H1 (cell line): ENCODE results near the gene TSPEAR. TPM values are rescaled to one million over a fixed set of nuclear protein-coding genes. Genes with fewer than 3 reads are reported as not detected.
"Not testable (repeated sequence)": the region's sequence is repeated elsewhere in the genome, so short reads cannot be mapped to it uniquely, and the experiment has no call there.

Source experiments
- CTCF ChIA-PET: fragments of 300-600 bp; sonication (Branson Sonifier 250); formaldehyde crosslinking; loops from one replicate; lab custom pipeline; 2021; ENCODE audit not compliant: partially characterized antibody; lab: Charles Lee
- POLR2A ChIA-PET: fragments of 300-600 bp; sonication (Branson Sonifier 250); formaldehyde crosslinking; loops from one replicate; lab custom pipeline; 2021; ENCODE audit warnings: inconsistent platforms; ENCODE audit not compliant: partially characterized antibody; lab: Charles Lee
- DNase-seq, 2 experiments: peaks; one replicate each; pipeline versions ENCODE4 v3.0.0 to v3.0.0-alpha.2; 2010 to 2022; ENCODE audit warnings: low spot score in 2 of 2, low read depth in 1 of 2, mixed read lengths in 1 of 2
- FAIRE-seq: peaks from 2 replicates; lab custom pipeline; 2011; peaks lifted over from hg19 to GRCh38; lab: Jason Lieb, UNC
- H2AFZ ChIP-seq: 2 replicates; pipeline ENCODE4 v1.8.1; 2012; ENCODE audit warnings: low read length, inconsistent platforms
- H2AK5ac ChIP-seq: 2 replicates; pipeline ENCODE4 v1.6.1; 2013; ENCODE audit warnings: low read depth, low read length
- H2BK120ac ChIP-seq: replicated peaks from 2 replicates; pipeline ENCODE3; 2013; ENCODE audit warnings: low read depth, low read length, inconsistent platforms
- H2BK12ac ChIP-seq: 2 replicates; pipeline ENCODE4 v1.6.1; 2013; ENCODE audit warnings: low read depth, low read length
- H2BK15ac ChIP-seq: 2 replicates; pipeline ENCODE4 v1.6.1; 2013; ENCODE audit warnings: low read length
- H2BK20ac ChIP-seq: 2 replicates; pipeline ENCODE4 v1.6.1; 2013; ENCODE audit warnings: low read length
- H2BK5ac ChIP-seq: 2 replicates; pipeline ENCODE4 v1.6.1; 2013; ENCODE audit warnings: low read depth, low read length
- H3K14ac ChIP-seq: 2 replicates; pipeline ENCODE4 v1.6.1; 2013; ENCODE audit warnings: inconsistent platforms; ENCODE audit not compliant: insufficient read length
- H3K18ac ChIP-seq: 2 replicates; pipeline ENCODE4 v1.6.1; 2013; ENCODE audit warnings: low read length; ENCODE audit errors: extremely low read depth
- H3K23ac ChIP-seq: 2 replicates; pipeline ENCODE4 v1.6.1; 2013; ENCODE audit warnings: inconsistent platforms; ENCODE audit not compliant: insufficient read length
- H3K23me2 ChIP-seq: 2 replicates; pipeline ENCODE4 v1.6.1; 2013; ENCODE audit warnings: low read depth, low read length
- H3K27ac ChIP-seq: 2 replicates; pipeline ENCODE4 v1.6.1; 2011; ENCODE audit warnings: low read depth, low read length, inconsistent platforms
- H3K27me3 ChIP-seq, 4 experiments: replicated peaks in 1 of 4; 1 replicate in 1 of 4; 2 replicates in 3 of 4; pipeline versions ENCODE4 v1.6.1 to v1.8.1; 2011 to 2013; ENCODE audit warnings: low read length in 3 of 4, mild to moderate bottlenecking in 3 of 4, inconsistent platforms in 2 of 4, mixed read lengths in 2 of 4, moderate library complexity in 1 of 4; ENCODE audit not compliant: control insufficient read depth in 3 of 4, insufficient read depth in 3 of 4; ENCODE audit errors: extremely low read depth in 1 of 4
- H3K36me3 ChIP-seq, 4 experiments: 2 replicates each; pipeline versions ENCODE4 v1.6.1 to v1.8.1; 2011 to 2013; ENCODE audit warnings: mild to moderate bottlenecking in 4 of 4, low read length in 3 of 4, moderate library complexity in 2 of 4, control low read depth in 1 of 4, inconsistent platforms in 1 of 4; ENCODE audit not compliant: insufficient read depth in 4 of 4, control insufficient read depth in 2 of 4
- H3K4ac ChIP-seq: replicated peaks from 2 replicates; pipeline ENCODE3; 2013; ENCODE audit warnings: low read length, low read depth, mixed read lengths, inconsistent platforms; ENCODE audit not compliant: insufficient read length
- H3K4me1 ChIP-seq, 4 experiments: replicated peaks in 1 of 4; 1 replicate in 1 of 4; 2 replicates in 3 of 4; pipeline versions ENCODE4 v1.6.1 to v1.8.1; 2011 to 2013; ENCODE audit warnings: low read length in 3 of 4, inconsistent platforms in 2 of 4, mixed read lengths in 1 of 4; ENCODE audit not compliant: insufficient read depth in 4 of 4, control insufficient read depth in 3 of 4
- H3K4me2 ChIP-seq, 2 experiments: 2 replicates each; pipeline versions ENCODE4 v1.6.1 to v1.8.1; 2011 to 2013; ENCODE audit warnings: low read depth in 2 of 2, low read length in 2 of 2, control low read depth in 1 of 2, inconsistent platforms in 1 of 2, mild to moderate bottlenecking in 1 of 2; ENCODE audit not compliant: insufficient read depth in 1 of 2
- H3K4me3 ChIP-seq, 4 experiments: fragments of 200-600, 300-600 bp in 1 of 4; sonication (generic), shearing (Covaris generic), sonication (Bioruptor Twin) in 1 of 4; 2 replicates each; pipeline versions ENCODE4 v1.5.1 to v1.8.1; 2011 to 2016; ENCODE audit warnings: low read length in 4 of 4, low read depth in 3 of 4, control low read depth in 2 of 4, inconsistent platforms in 2 of 4, mild to moderate bottlenecking in 2 of 4, mixed read lengths in 1 of 4, moderate library complexity in 1 of 4; ENCODE audit not compliant: insufficient read depth in 2 of 4; ENCODE audit errors: extremely low read depth in 1 of 4
- H3K56ac ChIP-seq: replicated peaks from 2 replicates; pipeline ENCODE3; 2013; ENCODE audit warnings: low read depth, mild to moderate bottlenecking, mixed read lengths, low read length, inconsistent platforms; ENCODE audit not compliant: insufficient read length
- H3K79me1 ChIP-seq: 2 replicates; pipeline ENCODE4 v1.6.1; 2013; ENCODE audit warnings: low read depth, low read length, control low read depth
- H3K79me2 ChIP-seq, 2 experiments: 2 replicates each; pipeline versions ENCODE4 v1.6.1 to v1.8.1; 2012 to 2013; ENCODE audit warnings: low read length in 2 of 2, mild to moderate bottlenecking in 2 of 2, inconsistent platforms in 1 of 2; ENCODE audit not compliant: insufficient read depth in 2 of 2, control insufficient read depth in 1 of 2
- H3K9ac ChIP-seq, 4 experiments: replicated peaks in 1 of 4; 1 replicate in 1 of 4; 2 replicates in 3 of 4; pipeline versions ENCODE4 v1.6.1 to v1.8.1; 2011 to 2013; ENCODE audit warnings: low read depth in 3 of 4, low read length in 3 of 4, control low read depth in 2 of 4, mild to moderate bottlenecking in 2 of 4, moderate library complexity in 2 of 4, inconsistent platforms in 1 of 4; ENCODE audit errors: extremely low read depth in 1 of 4
- H3K9me3 ChIP-seq, 2 experiments: 2 replicates each; pipeline versions ENCODE4 v1.6.1 to v1.8.1; 2012 to 2013; ENCODE audit warnings: mild to moderate bottlenecking in 2 of 2, moderate library complexity in 2 of 2, control low read depth in 1 of 2, inconsistent platforms in 1 of 2, low read depth in 1 of 2, low read length in 1 of 2, mixed read lengths in 1 of 2; ENCODE audit not compliant: insufficient read depth in 2 of 2
- H4K20me1 ChIP-seq, 2 experiments: replicated peaks in 1 of 2; 2 replicates each; pipeline versions ENCODE3 to v1.8.1; 2011 to 2013; ENCODE audit warnings: inconsistent platforms in 2 of 2, low read length in 2 of 2, mild to moderate bottlenecking in 1 of 2; ENCODE audit not compliant: insufficient read depth in 2 of 2, control insufficient read depth in 1 of 2
- H4K5ac ChIP-seq: 2 replicates; pipeline ENCODE4 v1.6.1; 2013; ENCODE audit warnings: low read length, low read depth, mixed read lengths, inconsistent platforms; ENCODE audit not compliant: insufficient read length
- H4K8ac ChIP-seq: 2 replicates; pipeline ENCODE4 v1.8.0; 2013; ENCODE audit warnings: mild to moderate bottlenecking, moderate library complexity, low read length, inconsistent platforms; ENCODE audit not compliant: insufficient read depth; ENCODE audit errors: extremely low read depth
- H4K91ac ChIP-seq: replicated peaks from 2 replicates; pipeline ENCODE3; 2013; ENCODE audit warnings: low read length, mixed read lengths, inconsistent platforms; ENCODE audit not compliant: insufficient read length
- RAD21 ChIP-seq, 2 experiments: IDR thresholded peaks in 1 of 2; conservative IDR thresholded peaks in 1 of 2; 2 replicates each; pipeline ENCODE4 v1.6.1; 2011; ENCODE audit warnings: low read depth in 2 of 2, low read length in 2 of 2, improper control_type of control experiment in 1 of 2, inconsistent platforms in 1 of 2, mild to moderate bottlenecking in 1 of 2, moderate library complexity in 1 of 2
- WGBS, 2 experiments: shearing (Covaris generic) in 1 of 2; methylation state at CpG; one replicate each; pipeline versions ENCODE4 v1.1.6 to v1.1.7; 2013 to 2015; ENCODE audit warnings: low lambda C conversion rate in 2 of 2, mixed read lengths in 2 of 2, inconsistent platforms in 1 of 2, low coverage in 1 of 2, missing lambda C conversion rate in 1 of 2; ENCODE audit not compliant: insufficient replicate concordance in 2 of 2, insufficient coverage in 1 of 2, insufficient read length in 1 of 2; ENCODE audit errors: extremely low coverage in 1 of 2, missing lambda C conversion rate in 1 of 2; 5-methylcytosine and 5-hydroxymethylcytosine counted together
- polyA plus RNA-seq, 7 experiments: library from polyadenylated mRNA; depleted of rRNA in 3 of 7; stranded (reverse) in 5 of 7; unstranded in 2 of 7; fragments of >200 nt in 5 of 7; fragments of 200-250 nt in 2 of 7; gene quantifications; 1 replicate in 5 of 7; 2 replicates in 1 of 7; 4 replicates in 1 of 7; pipeline versions ENCODE4 v1.2.1 to v1.2.3, GENCODE V29; 2011 to 2013; ENCODE audit warnings: missing spikeins in 2 of 7, mixed read lengths in 2 of 7
- total RNA-seq: library from RNA; stranded (reverse); fragmentation: NEBNext Ultra II Directional; extraction: Animal tissue kit (Norgen Biotek cat#: 25700); gene quantifications from 2 replicates; pipeline ENCODE4 v1.2.1, GENCODE V29; 2021
- TF ChIP-seq, protein P1 (sequence below), 3 experiments: IDR thresholded peaks; 1 replicate in 2 of 3; 2 replicates in 1 of 3; pipeline versions ENCODE4 v1.5.1 to v1.6.1; 2011; ENCODE audit warnings: low read length in 3 of 3, mild to moderate bottlenecking in 3 of 3, inconsistent platforms in 2 of 3, low read depth in 1 of 3, moderate library complexity in 1 of 3; ENCODE audit not compliant: insufficient read depth in 1 of 3; ENCODE audit errors: control extremely low read depth in 1 of 3

TSPEAR gene
- total and polyA plus RNA-seq, 2 of the 8 experiments (the other 6 are each of a cell fraction or from before 2014, with no cell fraction given): 0.58 to 0.89 TPM

GRCh38 chr21:44601091-44601490 is 110.3 kb downstream of the TSPEAR start:
- peak overlapping the region; percentile 88; the same call in 1 of the 2 replicates for H2BK15ac ChIP-seq
- H3K9ac ChIP-seq, H2AK5ac ChIP-seq, H4K91ac ChIP-seq, H3K4me2 ChIP-seq, H3K79me2 ChIP-seq, H2AFZ ChIP-seq, H3K14ac ChIP-seq, H3K27me3 ChIP-seq, H2BK120ac ChIP-seq, H3K79me1 ChIP-seq, H4K20me1 ChIP-seq, POLR2A ChIA-PET: not testable (repeated sequence)
- WGBS, 2 experiments: 82% methylated on average over 10 of the region's 10 CpGs; no CpG with 5 or more reads in 1 of the 2 experiments
- peak in 1 of 2 experiments; percentile 1; a peak in 1 of 4 replicates for TF ChIP-seq RAD21 (IDR thresholded peaks at IDR 0.05 in 1 of 2, conservative IDR thresholded peaks at IDR 0.05 in 1 of 2; ENCODE audit: low read depth in 2 of 2, low read length in 2 of 2)
- TF ChIP-seq, protein P1, sequence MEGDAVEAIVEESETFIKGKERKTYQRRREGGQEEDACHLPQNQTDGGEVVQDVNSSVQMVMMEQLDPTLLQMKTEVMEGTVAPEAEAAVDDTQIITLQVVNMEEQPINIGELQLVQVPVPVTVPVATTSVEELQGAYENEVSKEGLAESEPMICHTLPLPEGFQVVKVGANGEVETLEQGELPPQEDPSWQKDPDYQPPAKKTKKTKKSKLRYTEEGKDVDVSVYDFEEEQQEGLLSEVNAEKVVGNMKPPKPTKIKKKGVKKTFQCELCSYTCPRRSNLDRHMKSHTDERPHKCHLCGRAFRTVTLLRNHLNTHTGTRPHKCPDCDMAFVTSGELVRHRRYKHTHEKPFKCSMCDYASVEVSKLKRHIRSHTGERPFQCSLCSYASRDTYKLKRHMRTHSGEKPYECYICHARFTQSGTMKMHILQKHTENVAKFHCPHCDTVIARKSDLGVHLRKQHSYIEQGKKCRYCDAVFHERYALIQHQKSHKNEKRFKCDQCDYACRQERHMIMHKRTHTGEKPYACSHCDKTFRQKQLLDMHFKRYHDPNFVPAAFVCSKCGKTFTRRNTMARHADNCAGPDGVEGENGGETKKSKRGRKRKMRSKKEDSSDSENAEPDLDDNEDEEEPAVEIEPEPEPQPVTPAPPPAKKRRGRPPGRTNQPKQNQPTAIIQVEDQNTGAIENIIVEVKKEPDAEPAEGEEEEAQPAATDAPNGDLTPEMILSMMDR (IDR thresholded peaks at IDR 0.05; ENCODE audit: control extremely low read depth in 1 of 3, insufficient read depth in 1 of 3, low read depth in 1 of 3, low read length in 3 of 3): peak in 1 of 3 experiments; percentile 0; a peak in 2 of 4 replicates
- TF ChIP-seq, all 59 proteins: peak for 2; not testable (repeated sequence) for 57
- H2BK20ac ChIP-seq: 0 out of 2 replicates have a peak overlapping the region, but pooled peaks have one; percentile 32
- CTCF ChIA-PET: interaction anchor here (0.6 to 1.8 kb wide), 3 partner anchors 18 to 141 kb away, joined by 3 to 13 read pairs (median 3); no protein-coding TSS in a partner anchor
- not testable (repeated sequence) for H3K9me3 ChIP-seq, H3K36me3 ChIP-seq, H3K4me1 ChIP-seq, FAIRE-seq, H3K27ac ChIP-seq, H4K8ac ChIP-seq, H3K23me2 ChIP-seq, H4K5ac ChIP-seq, H3K23ac ChIP-seq, H3K4me3 ChIP-seq, H3K18ac ChIP-seq, H3K56ac ChIP-seq, H3K4ac ChIP-seq
- peak overlapping the region; percentile 77; the same call in 1 of the 2 replicates for H2BK12ac ChIP-seq
- DNase-seq: peak in 1 of 2 experiments; percentile 41
- peak overlapping the region; percentile 56; the same call in 1 of the 2 replicates for H2BK5ac ChIP-seq
